ENCODE measurements around the gene HLA-F.

DNA sequence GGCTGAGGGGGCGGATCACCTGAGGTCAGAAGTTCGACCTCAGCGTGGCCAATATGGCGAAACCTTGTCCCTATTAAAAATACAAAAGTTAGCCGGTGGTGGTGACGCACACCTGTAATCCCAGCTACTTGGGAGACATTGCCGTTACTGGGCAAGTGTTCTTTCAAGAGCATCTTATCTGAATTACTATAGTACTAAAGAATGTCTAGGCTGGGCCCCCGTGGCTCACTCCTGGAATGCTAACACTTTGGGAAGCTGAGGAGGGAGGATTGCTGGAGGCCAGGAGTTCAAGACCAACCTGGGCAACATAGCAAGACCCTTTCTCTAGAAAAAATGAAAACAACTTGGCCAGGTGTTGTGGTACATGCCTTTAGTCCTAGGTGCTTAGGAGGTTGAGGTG is 41.4 kb upstream of the HLA-F start:
- TF ChIP-seq POLR2A (IDR thresholded peaks at IDR 0.05) = no peak
- TF ChIP-seq, protein P1, sequence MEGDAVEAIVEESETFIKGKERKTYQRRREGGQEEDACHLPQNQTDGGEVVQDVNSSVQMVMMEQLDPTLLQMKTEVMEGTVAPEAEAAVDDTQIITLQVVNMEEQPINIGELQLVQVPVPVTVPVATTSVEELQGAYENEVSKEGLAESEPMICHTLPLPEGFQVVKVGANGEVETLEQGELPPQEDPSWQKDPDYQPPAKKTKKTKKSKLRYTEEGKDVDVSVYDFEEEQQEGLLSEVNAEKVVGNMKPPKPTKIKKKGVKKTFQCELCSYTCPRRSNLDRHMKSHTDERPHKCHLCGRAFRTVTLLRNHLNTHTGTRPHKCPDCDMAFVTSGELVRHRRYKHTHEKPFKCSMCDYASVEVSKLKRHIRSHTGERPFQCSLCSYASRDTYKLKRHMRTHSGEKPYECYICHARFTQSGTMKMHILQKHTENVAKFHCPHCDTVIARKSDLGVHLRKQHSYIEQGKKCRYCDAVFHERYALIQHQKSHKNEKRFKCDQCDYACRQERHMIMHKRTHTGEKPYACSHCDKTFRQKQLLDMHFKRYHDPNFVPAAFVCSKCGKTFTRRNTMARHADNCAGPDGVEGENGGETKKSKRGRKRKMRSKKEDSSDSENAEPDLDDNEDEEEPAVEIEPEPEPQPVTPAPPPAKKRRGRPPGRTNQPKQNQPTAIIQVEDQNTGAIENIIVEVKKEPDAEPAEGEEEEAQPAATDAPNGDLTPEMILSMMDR (IDR thresholded peaks at IDR 0.05) = no peak

All from right lobe of liver (tissue), 4 donors.